ENCODE results near the gene OXTR.

DNA sequence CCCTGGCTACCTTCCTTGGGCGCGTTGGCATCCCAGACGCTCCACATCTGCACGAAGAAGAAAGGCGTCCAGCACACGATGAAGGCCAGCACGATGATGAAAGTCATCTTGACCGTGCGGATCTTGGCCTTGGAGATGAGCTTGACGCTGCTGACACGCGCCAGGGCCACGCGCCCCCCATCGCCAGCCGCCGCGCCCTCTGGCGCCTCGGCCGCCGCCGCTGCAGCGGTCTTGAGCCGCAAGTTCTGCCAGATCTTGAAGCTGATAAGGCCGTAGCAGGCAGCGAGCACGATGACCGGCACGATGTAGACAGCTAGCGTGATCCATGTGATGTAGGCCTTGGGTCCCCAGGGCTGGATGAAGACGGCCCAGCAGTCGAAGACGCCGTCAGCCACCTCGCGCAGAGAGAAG is 2.2 kb downstream of the OXTR start:
- TF ChIP-seq, protein P1, sequence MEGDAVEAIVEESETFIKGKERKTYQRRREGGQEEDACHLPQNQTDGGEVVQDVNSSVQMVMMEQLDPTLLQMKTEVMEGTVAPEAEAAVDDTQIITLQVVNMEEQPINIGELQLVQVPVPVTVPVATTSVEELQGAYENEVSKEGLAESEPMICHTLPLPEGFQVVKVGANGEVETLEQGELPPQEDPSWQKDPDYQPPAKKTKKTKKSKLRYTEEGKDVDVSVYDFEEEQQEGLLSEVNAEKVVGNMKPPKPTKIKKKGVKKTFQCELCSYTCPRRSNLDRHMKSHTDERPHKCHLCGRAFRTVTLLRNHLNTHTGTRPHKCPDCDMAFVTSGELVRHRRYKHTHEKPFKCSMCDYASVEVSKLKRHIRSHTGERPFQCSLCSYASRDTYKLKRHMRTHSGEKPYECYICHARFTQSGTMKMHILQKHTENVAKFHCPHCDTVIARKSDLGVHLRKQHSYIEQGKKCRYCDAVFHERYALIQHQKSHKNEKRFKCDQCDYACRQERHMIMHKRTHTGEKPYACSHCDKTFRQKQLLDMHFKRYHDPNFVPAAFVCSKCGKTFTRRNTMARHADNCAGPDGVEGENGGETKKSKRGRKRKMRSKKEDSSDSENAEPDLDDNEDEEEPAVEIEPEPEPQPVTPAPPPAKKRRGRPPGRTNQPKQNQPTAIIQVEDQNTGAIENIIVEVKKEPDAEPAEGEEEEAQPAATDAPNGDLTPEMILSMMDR (IDR thresholded peaks at IDR 0.05), result no peak
- TF ChIP-seq POLR2A (IDR thresholded peaks at IDR 0.05), result no peak

Data from tibial nerve (tissue), 3 donors.